Spinal cord (tissue), 10 donors: Measurements from ENCODE around the gene DBN1. TPM values are rescaled to one million over a fixed set of nuclear protein-coding genes. Genes with fewer than 3 reads are reported as not detected.

ENCODE experiments used
- DNase-seq, 6 donors: peaks; one replicate each; pipeline versions ENCODE4 v3.0.0 to v3.0.0-alpha.2; 2013 to 2015; ENCODE audit warnings: low spot score in 6 of 6, low read depth in 4 of 6
- H3K27ac ChIP-seq: one replicate; pipeline ENCODE4 v1.5.1; 2013; ENCODE audit warnings: low read depth, low read length, control low read depth
- H3K27me3 ChIP-seq: one replicate; pipeline ENCODE4 v1.6.1; 2013; ENCODE audit warnings: low read length; ENCODE audit not compliant: control insufficient read depth, insufficient read depth
- H3K36me3 ChIP-seq: one replicate; pipeline ENCODE4 v1.6.1; 2013; ENCODE audit warnings: low read length; ENCODE audit not compliant: control insufficient read depth, insufficient read depth
- H3K4me1 ChIP-seq: one replicate; pipeline ENCODE4 v1.6.1; 2013; ENCODE audit warnings: low read length; ENCODE audit not compliant: control insufficient read depth, insufficient read depth
- H3K4me3 ChIP-seq: one replicate; pipeline ENCODE4 v1.5.1; 2013; ENCODE audit warnings: low read depth, low read length, control low read depth
- H3K9me3 ChIP-seq: one replicate; pipeline ENCODE4 v1.6.1; 2013; ENCODE audit warnings: low read length; ENCODE audit not compliant: control insufficient read depth, insufficient read depth
- WGBS: methylation state at CpG from one replicate; pipeline ENCODE4 v1.1.5; 2013; ENCODE audit warnings: missing lambda C conversion rate; ENCODE audit not compliant: insufficient coverage; 5-methylcytosine and 5-hydroxymethylcytosine counted together
- polyA plus RNA-seq, 2 donors: library from polyadenylated mRNA; unstranded; fragments of 120-200 nt; gene quantifications; one replicate each; pipeline ENCODE4 v1.2.1, GENCODE V29; 2013; ENCODE audit not compliant: insufficient read length in 2 of 2
- total RNA-seq, 2 donors: library from RNA; depleted of rRNA in 1 of 2; stranded (reverse); fragments of 120-200 nt in 1 of 2; fragments of >200 nt in 1 of 2; gene quantifications; one replicate each; pipeline versions ENCODE4 v1.2.3 to v1.2.4, GENCODE V29; 2013 to 2014
- donor health status: healthy.

Gene DBN1
- total and polyA plus RNA-seq, 4 donors: 49.6 to 273 (median 173) TPM

DNA sequence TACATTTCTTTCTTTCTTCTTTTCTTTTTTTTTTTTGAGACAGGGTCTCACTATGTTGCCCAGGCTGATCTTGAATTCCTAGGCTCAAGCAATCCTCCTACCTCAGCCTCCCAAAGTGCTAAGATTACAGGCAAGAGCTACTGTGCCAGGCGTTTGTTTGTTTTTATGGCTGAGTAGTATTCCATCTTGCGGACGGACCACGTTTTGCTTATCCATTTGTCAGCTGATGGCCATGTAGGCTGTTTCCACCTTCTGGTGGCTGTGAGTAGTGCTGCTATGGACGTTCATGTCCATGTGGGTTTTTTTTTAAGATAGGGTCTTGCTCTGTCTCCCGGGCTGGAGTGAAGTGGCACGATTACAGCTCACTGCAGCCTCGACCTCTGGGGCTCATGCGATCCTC lies 33.7 kb upstream of the DBN1 start:
- Histone ChIP-seq H3K4me1 (peaks cover 9% of the 10 kb centered on the region), H3K4me3 (no peak overlapping the region), H3K36me3 (peaks cover 76% of the 10 kb centered on the region), H3K27me3 (no peaks in the 10 kb centered on the region), H3K27ac (no peak overlapping the region), H3K9me3 (no peaks in the 10 kb centered on the region)
- WGBS: 87% methylated on average over 8 of the region's 9 CpGs
- no peak for DNase-seq

DNA sequence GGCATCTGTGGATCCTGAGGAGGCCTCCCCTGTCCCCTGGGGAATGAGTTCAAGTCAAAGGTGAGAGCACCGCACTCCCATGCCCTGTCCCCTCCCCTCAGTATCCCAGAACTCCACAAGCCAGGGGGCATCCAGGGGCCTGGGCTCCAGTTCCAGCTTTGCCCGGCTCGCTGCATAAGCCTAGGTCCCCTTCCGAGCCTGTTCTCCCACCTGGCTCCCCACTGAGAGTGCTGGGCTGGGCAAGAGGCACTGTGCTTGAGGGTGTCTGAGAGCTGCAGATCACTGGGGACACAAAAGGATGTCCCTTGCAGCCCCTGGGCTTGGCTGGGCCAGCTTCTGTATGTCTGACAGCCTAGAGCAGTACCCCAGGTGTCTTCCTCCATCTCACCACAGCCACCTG lies 31.6 kb upstream of the DBN1 start:
- Histone ChIP-seq H3K27me3 (no peaks in the 10 kb centered on the region), H3K9me3 (no peaks in the 10 kb centered on the region), H3K27ac (no peak overlapping the region), H3K36me3 (peaks cover 56% of the 10 kb centered on the region), H3K4me3 (no peak overlapping the region), H3K4me1 (peaks cover 18% of the 10 kb centered on the region)
- WGBS: 92% methylated on average over 4 of the region's 4 CpGs
- no peak for DNase-seq

- Histone ChIP-seq H3K36me3 (peaks cover 49% of the 10 kb centered on the region), H3K27me3 (no peaks in the 10 kb centered on the region), H3K9me3 (no peaks in the 10 kb centered on the region), H3K4me1 (peaks cover 18% of the 10 kb centered on the region), H3K4me3 (no peak overlapping the region), H3K27ac (no peak overlapping the region)
- DNase-seq: no peak
- 93% methylated on average over 44 of the region's 47 CpGs for WGBS
Observed at GRCh38 chr5:177504086-177505056, 30.9 kb upstream of the DBN1 start.

DNA sequence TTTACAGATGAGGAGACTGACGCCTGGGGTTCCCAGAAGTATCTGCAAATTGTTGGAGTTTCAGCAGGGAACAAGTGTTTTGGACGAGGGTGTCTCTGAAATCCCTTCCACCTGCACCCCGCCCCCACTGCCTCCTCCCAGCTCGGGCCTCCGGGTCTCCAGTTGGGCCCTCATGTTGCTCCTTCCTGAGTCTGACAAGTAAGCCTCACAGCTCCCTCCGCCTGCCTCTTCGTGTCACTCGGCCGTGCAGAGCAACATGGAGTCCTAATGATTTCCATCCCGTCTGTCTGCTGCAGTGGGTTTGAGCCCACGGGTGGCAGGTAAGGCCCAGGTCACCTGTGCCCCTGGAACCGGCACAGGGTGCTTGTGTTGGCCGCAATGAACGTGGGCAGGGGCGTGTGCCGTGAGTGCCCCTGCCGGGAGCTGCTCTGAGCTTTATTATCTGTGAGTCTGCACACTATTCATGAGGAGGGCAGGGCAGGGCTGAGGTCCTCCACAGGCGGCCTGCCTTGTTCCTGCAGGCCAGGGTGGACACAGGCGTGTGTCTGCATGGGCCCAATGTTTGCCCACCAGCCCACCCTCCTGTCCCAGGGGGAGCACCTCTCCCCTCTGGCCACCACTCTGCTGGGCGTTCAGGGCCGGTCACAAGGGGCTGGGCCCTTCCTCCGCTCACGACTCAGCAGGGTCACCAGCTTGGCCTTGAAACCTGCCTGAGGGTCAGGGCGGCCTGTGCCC lies 30.1 kb upstream of the DBN1 start:
- peaks cover 20% of the 10 kb centered on the region for H3K4me1 ChIP-seq
- 85% methylated on average over 24 of the region's 24 CpGs for WGBS
- no peak overlapping the region for H3K27ac ChIP-seq
- DNase-seq: no peak
- H3K36me3 ChIP-seq: peaks cover 40% of the 10 kb centered on the region
- peaks cover under 1% of the 10 kb centered on the region for H3K27me3 ChIP-seq
- no peak overlapping the region for H3K4me3 ChIP-seq
- no peaks in the 10 kb centered on the region for H3K9me3 ChIP-seq

DNA sequence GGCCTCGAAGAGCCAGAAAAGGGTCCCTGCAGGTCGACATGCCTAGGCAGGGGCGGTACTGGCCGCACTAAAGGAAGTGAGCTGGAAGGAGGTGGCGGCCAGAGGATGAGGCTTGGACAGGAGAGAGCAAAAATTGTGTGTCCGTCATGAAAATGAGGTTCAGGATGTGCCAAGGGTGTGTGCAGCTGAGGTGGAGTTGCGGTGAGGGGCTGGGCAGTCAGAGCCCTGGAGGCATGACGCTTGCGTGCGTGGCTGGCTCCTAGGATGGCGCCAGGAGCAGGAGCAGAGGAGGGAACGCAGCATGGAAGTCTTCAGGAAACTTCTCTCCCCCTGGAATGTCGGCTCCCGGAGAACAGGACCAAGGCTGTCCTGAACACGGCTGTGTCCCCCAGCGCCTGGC lies 29.5 kb upstream of the DBN1 start:
- DNase-seq: no peak
- peaks cover 34% of the 10 kb centered on the region for H3K36me3 ChIP-seq
- H3K27ac ChIP-seq: no peak overlapping the region
- no peak overlapping the region for H3K4me3 ChIP-seq
- H3K4me1 ChIP-seq: peaks cover 23% of the 10 kb centered on the region
- H3K27me3 ChIP-seq: peaks cover 5% of the 10 kb centered on the region
- no peaks in the 10 kb centered on the region for H3K9me3 ChIP-seq
- 83% methylated on average over 14 of the region's 16 CpGs for WGBS

GRCh38 chr5:177501874-177502678 lies 28.6 kb upstream of the DBN1 start:
- 44% methylated on average over 8 of the region's 9 CpGs for WGBS
- Histone ChIP-seq H3K4me3 (no peak overlapping the region), H3K27ac (no peak overlapping the region), H3K27me3 (peaks cover 7% of the 10 kb centered on the region), H3K9me3 (no peaks in the 10 kb centered on the region), H3K4me1 (peaks cover 29% of the 10 kb centered on the region), H3K36me3 (peaks cover 27% of the 10 kb centered on the region)
- DNase-seq: no peak

DNA sequence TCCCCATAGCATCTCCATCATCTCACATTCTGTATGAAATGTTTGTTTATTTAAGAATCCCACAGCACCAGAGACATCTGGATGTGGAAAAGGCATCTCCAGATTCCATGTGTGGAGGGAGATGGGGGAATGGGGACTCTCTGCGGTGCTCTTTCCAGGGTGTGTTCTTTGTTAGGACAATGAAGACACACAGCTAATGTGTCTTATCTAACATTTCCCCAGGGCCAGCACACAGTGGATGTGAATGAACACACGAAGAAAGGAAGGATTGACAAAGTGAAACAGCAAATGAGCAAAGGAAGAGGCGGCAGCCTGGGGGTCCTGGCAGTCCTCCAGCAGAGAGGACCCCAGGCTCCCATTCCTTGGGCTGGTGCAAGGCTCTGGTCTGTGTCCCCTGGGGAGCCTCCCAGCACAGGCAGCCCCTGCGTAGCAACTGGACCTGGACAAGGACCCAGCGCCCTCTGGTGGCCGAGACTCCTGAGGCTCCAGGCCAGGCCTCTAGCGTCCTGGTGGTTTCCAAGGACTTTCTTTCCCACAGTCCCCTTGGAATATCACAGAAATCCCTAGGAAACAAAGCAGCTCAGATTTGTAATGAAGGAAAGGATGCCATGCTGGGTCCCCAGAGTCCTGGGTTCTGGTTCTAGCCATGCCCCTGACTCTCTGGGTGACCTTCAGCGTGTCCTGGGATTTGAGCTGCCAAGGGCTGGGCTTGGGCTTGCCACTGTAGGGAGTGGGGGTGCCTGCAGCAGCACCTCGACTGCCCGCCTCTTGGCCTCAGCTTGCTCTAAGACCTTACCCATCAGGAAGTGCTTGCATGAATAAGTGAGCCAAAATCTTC lies 27.5 kb upstream of the DBN1 start:
- Histone ChIP-seq H3K9me3 (no peaks in the 10 kb centered on the region), H3K4me1 (peaks cover 41% of the 10 kb centered on the region), H3K27ac (peak overlapping the region; percentile 26), H3K36me3 (peaks cover 31% of the 10 kb centered on the region), H3K27me3 (peaks cover 7% of the 10 kb centered on the region), H3K4me3 (no peak overlapping the region)
- peak in 5 of 6 donors; percentile 64 to 95 (median 78) for DNase-seq
- 38% methylated on average over 6 of the region's 10 CpGs for WGBS

DNA sequence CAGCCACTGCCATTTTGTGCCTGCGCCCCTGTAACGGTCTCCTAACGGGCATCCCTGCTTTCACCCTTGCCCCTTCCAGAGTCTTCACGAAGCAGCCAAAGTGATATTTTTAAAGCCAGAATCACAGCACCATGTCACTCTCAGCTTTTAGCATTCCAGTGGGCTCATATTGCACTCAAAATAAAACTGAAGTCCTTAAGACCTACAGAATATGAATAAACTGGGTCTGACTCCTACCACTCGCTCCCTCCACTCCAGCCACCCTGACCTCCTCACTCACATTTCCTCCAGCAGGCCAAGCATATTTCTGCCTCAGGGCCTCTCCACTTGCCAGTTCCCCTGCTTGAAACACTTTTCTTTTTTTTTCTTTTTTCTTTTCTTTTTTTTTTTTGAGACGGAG lies 26.4 kb upstream of the DBN1 start:
- Histone ChIP-seq H3K9me3 (no peaks in the 10 kb centered on the region), H3K4me3 (no peak overlapping the region), H3K27ac (no peak overlapping the region), H3K4me1 (peaks cover 51% of the 10 kb centered on the region), H3K27me3 (peaks cover 7% of the 10 kb centered on the region), H3K36me3 (peaks cover 35% of the 10 kb centered on the region)
- DNase-seq: no peak
- WGBS: 75% methylated on average over 5 of the region's 6 CpGs
